Omental fat pad (tissue), 4 donors: Measurements from ENCODE around the gene TOM1L1. TPM values are rescaled to one million over a fixed set of nuclear protein-coding genes. Genes with fewer than 3 reads are reported as not detected.
"Not testable (repeated sequence)": the region's sequence is repeated elsewhere in the genome, so short reads cannot be mapped to it uniquely, and the experiment has no call there.

Experiments used
- ATAC-seq: fragments of 150-250 bp; one replicate; pipeline ENCODE4 v1.9.1; 2016; ENCODE audit warnings: mild to moderate bottlenecking, moderate library complexity; ENCODE audit not compliant: low FRiP score
- DNase-seq: peaks from one replicate; pipeline ENCODE4 v3.0.0-alpha.2; 2019; ENCODE audit warnings: low spot score
- total RNA-seq, 4 donors: library from RNA; depleted of rRNA; stranded (reverse); fragments of >200 nt; gene quantifications; one replicate each; pipeline ENCODE4 v1.1.0, GENCODE V29; 2016
- TF ChIP-seq, protein P1 (sequence below), 3 donors: fragments of 450-650 bp; IDR thresholded peaks; one replicate each; pipeline ENCODE4 v1.5.1; 2016 to 2017; ENCODE audit warnings: antibody characterized with exemption in 3 of 3, mild to moderate bottlenecking in 3 of 3, moderate library complexity in 2 of 3

Gene TOM1L1
- total RNA-seq, 4 donors from 2014 or later = 3.9 to 30.3 (median 21.4) TPM

DNA sequence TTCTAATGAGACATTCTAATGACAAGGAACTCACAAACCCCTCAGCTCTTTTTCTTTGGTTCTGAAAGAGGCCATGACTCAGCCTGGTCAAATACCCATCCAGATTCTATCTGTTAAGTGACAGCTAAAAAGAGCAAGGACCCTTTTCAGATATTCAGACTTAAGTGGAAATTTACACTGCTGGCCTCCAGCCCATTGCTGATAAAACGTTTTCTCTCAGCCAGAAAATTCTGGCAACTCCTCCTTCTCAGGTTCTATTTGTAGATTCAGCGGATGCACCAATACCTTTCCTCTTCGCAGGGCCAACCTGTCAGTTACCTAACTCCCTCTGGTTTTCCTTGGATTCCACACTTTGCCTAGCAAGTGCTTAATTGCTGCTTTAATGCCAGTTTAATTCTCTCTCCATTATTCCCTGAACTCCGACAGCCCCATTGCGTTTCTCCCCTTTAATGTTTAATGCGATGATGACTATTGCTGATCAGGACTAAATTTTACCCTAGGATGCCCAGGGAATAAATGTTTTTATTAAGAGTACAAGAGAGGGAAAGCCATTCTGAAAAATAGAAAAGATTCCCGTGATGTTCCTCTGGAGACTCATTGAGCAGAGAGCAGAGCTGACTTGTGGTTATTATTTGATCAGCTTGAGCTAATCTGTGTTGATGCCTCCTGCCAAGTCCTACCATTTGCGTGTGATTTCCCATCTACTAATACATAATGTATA lies 35.9 kb upstream of the TOM1L1 start:
- ATAC-seq = no peak
- TF ChIP-seq, protein P1, sequence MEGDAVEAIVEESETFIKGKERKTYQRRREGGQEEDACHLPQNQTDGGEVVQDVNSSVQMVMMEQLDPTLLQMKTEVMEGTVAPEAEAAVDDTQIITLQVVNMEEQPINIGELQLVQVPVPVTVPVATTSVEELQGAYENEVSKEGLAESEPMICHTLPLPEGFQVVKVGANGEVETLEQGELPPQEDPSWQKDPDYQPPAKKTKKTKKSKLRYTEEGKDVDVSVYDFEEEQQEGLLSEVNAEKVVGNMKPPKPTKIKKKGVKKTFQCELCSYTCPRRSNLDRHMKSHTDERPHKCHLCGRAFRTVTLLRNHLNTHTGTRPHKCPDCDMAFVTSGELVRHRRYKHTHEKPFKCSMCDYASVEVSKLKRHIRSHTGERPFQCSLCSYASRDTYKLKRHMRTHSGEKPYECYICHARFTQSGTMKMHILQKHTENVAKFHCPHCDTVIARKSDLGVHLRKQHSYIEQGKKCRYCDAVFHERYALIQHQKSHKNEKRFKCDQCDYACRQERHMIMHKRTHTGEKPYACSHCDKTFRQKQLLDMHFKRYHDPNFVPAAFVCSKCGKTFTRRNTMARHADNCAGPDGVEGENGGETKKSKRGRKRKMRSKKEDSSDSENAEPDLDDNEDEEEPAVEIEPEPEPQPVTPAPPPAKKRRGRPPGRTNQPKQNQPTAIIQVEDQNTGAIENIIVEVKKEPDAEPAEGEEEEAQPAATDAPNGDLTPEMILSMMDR (IDR thresholded peaks at IDR 0.05) = no peak
- DNase-seq = no peak

DNA sequence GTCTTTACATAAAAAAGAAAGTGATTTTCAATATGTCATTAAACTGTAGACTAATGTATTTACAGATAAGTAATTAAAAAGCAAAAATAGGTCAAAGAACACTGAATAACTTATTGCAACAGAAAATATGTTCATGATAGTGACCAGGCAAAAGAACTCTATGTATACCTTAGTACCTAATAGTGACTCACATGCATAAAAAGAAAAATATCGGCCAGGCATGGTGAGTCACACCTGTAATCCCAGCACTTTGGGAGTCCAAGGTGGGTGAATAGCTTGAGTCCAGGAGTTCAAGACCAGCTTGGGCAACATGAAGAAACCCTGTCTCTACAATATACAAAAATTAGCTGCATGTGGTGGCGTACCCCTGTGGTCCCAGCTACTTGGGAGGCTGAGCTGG lies 33.0 kb upstream of the TOM1L1 start:
- DNase-seq = no peak
- no peak for ATAC-seq
- TF ChIP-seq, protein P1 (IDR thresholded peaks at IDR 0.05) = no peak

DNA sequence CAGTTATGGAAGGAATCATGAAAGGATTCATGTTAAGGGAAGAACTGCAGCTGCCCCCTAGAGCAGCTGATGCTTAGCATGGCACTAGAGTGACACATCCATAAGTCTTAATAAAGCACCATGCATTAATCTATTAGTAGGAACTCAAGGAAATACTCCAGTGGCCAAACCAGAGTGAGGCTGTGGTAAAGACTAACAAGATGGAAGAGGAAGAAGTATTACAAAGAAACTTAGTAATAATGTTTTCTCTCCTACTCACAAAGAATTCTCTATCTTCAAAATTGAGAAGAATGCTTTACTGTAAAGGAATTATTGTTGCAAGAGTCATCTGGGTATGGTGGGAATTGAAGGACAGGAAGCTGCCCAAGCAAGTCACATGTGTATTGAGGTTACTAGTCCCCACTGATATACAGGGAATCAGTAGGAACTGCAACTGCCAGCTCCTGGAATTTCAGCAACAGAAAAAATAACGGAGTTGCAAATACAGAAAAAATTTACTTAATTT lies 29.9 kb upstream of the TOM1L1 start:
- no peak for DNase-seq
- no peak for ATAC-seq
- TF ChIP-seq, protein P1 (IDR thresholded peaks at IDR 0.05) = no peak

DNA sequence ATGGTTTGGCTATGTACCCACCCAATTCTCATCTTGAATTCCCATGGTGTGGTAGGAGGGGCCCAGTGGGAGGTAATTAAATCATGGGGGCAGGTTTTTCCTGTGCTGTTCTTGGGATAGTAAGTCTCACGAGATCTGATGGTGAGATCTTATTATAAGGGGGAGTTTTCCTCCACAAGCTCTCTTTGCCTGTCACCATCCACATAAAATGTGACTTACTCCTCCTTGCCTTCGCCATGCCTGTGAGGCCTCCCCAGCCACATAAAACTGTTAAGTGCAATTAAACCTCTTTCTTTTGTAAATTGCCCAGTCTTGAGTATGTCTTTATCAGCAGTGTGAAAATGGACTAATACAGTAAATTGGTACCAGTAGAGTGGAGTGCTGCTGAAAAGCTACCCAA lies 24.7 kb upstream of the TOM1L1 start:
- not testable (repeated sequence) for DNase-seq, ATAC-seq

DNA sequence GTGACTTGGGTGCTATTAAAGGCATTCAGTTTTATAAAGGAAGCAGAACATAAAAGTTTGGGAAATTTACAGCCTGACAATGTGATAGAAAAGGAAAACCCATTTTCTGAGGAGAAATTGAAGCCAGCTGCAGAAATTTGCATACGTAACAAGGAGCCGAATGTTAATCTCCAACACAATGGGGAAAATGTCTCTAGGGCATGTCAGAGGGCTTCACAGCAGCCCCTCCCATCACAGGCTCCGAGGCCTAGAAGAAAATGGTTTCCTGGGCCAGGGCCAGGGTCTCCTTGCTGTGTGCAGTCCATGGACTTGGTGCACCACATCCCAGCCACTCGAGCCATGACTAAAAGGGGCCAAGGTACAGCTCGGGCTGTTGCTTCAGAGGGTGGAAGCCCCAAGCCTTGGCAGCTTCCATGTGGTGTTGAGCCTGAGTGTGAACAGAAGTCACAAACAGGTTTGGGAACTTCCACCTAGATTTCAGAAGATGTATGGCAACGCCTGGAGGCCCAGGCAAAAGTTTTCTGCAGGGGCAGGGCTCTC lies 23.9 kb upstream of the TOM1L1 start:
- ATAC-seq (no peak), DNase-seq (no peak)
- TF ChIP-seq, protein P1 (IDR thresholded peaks at IDR 0.05) = no peak

DNA sequence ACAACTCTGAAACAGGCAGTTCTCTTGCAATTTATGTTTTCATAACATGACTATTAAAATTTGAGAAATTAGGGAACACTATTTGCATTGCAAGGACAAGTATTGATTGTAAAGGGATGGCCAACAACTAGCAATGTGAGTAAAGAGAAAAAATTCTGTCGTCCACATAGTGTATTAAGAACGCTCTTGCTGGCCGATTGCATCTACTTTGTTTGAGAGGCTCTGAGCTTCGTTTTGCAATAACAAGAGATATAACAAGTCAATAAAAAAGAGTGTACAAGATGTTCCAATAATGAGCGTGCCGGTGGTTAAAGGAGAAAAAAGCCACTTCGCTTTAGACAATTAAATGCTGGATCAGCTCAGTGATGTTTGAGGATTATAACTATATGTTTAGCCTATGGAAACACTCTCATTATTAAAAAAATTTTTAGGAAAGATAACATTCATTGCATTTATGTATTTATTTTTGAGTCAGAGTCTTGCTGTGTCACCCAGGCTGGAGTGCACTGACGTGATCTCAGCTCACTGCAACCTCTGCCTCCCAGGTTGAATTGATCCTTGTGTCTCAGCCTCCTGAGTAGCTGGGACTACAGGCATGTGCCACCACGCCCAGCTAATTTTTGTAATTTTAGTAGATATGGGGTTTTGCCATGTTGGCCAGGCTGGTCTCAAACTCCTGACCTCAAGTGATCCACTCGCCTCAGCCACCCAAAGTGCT lies 19.2 kb upstream of the TOM1L1 start:
- DNase-seq (no peak), ATAC-seq (no peak)

DNA sequence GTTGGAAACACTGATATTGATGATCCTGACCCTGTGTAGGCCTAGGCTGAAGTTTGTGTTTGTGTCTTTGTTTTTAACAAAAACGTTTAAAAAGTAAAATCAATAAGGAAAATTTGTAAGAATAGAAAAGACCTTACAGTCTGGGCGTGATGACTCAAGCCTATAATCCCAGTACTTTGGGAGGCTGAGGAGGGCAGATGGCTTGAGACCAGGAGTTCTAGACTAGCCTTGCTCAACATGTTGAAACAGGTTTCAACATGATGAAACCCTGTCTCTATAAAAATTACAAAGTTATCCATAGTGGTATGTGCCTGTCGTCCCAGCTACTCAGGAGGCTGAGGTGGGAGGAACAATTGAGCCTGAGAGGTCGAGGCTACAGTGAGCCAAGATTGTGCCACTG lies 18.3 kb upstream of the TOM1L1 start:
- TF ChIP-seq, protein P1 (IDR thresholded peaks at IDR 0.05) = no peak
- no peak for DNase-seq
- no peak for ATAC-seq

More for the DNA sequence above, 19.2 kb upstream of the TOM1L1 start:
- TF ChIP-seq, protein P1 (IDR thresholded peaks at IDR 0.05) = no peak
